ENCODE data around the gene DCUN1D4.
"Not testable (repeated sequence)": the region's sequence is repeated elsewhere in the genome, so short reads cannot be mapped to it uniquely, and the experiment has no call there.

DCUN1D4 gene

GRCh38 chr4:51855751-51856150 lies 12.8 kb downstream of the DCUN1D4 start:
- DNase-seq: no peak

GRCh38 chr4:51858605-51859202 lies 15.8 kb downstream of the DCUN1D4 start:
- no peak for DNase-seq

GRCh38 chr4:51859476-51860031 lies 16.6 kb downstream of the DCUN1D4 start:
- no peak for DNase-seq

- DNase-seq: no peak
These were observed 19.2 kb downstream of the DCUN1D4 start for GRCh38 chr4:51862199-51862598.

GRCh38 chr4:51862781-51863180 lies 19.8 kb downstream of the DCUN1D4 start:
- DNase-seq: no peak

GRCh38 chr4:51865717-51866116 lies 22.8 kb downstream of the DCUN1D4 start:
- no peak for DNase-seq

- DNase-seq: no peak
These were observed 23.9 kb downstream of the DCUN1D4 start for GRCh38 chr4:51866835-51867234.

- DNase-seq: no peak
These were observed 24.9 kb downstream of the DCUN1D4 start for GRCh38 chr4:51867689-51868448.

GRCh38 chr4:51868449-51868847 lies 25.5 kb downstream of the DCUN1D4 start:
- no peak for DNase-seq

- no peak for DNase-seq
These were observed 27.7 kb downstream of the DCUN1D4 start for GRCh38 chr4:51870441-51871188.

- DNase-seq: no peak
These were observed 29.5 kb downstream of the DCUN1D4 start for GRCh38 chr4:51872283-51872997.

- no peak for DNase-seq
These were observed 31.6 kb downstream of the DCUN1D4 start for GRCh38 chr4:51874551-51874950.

- no peak for DNase-seq
These were observed 35.5 kb downstream of the DCUN1D4 start for GRCh38 chr4:51878431-51878830.

- no peak for DNase-seq
These were observed 37.3 kb downstream of the DCUN1D4 start for GRCh38 chr4:51880016-51880915.

GRCh38 chr4:51884055-51884454 lies 41.1 kb downstream of the DCUN1D4 start:
- DNase-seq: no peak

- no peak for DNase-seq
These were observed 41.7 kb downstream of the DCUN1D4 start for GRCh38 chr4:51884606-51885005.

GRCh38 chr4:51885363-51885762 lies 42.4 kb downstream of the DCUN1D4 start:
- no peak for DNase-seq

- DNase-seq: no peak
These were observed 47.8 kb downstream of the DCUN1D4 start for GRCh38 chr4:51890760-51891159.

GRCh38 chr4:51893402-51893801 lies 50.4 kb downstream of the DCUN1D4 start:
- not testable (repeated sequence) for DNase-seq

- no peak for DNase-seq
These were observed 51.2 kb downstream of the DCUN1D4 start for GRCh38 chr4:51894059-51894645.

GRCh38 chr4:51895158-51895557 lies 52.2 kb downstream of the DCUN1D4 start:
- no peak for DNase-seq

All from NCI-H2029 treated with DMSO at 0.1 percent for 48 hours (cell line).